Liver (tissue), 9 donors: ENCODE results near the gene RPAP2. TPM values are rescaled to one million over a fixed set of nuclear protein-coding genes. Genes with fewer than 3 reads are reported as not detected.

ENCODE experiments used
- DNase-seq: peaks from one replicate; pipeline ENCODE4 v3.0.0-alpha.2; 2017; ENCODE audit warnings: low spot score
- H3K27ac ChIP-seq, 2 donors: one replicate each; pipeline ENCODE4 v1.7.0; 2013; ENCODE audit warnings: inconsistent platforms in 2 of 2, low read length in 2 of 2, control low read depth in 1 of 2, low read depth in 1 of 2, mild to moderate bottlenecking in 1 of 2
- H3K27me3 ChIP-seq, 4 donors: one replicate each; pipeline versions ENCODE4 v1.6.1 to v1.7.0; 2013; ENCODE audit warnings: low read length in 3 of 4, inconsistent platforms in 1 of 4, mild to moderate bottlenecking in 1 of 4, moderate library complexity in 1 of 4; ENCODE audit not compliant: control insufficient read depth in 4 of 4, insufficient read depth in 4 of 4
- H3K36me3 ChIP-seq, 4 donors: one replicate each; pipeline versions ENCODE4 v1.6.1 to v1.7.0; 2013; ENCODE audit warnings: low read length in 3 of 4, mild to moderate bottlenecking in 3 of 4, low read depth in 1 of 4, moderate library complexity in 1 of 4; ENCODE audit not compliant: control insufficient read depth in 4 of 4, insufficient read depth in 3 of 4
- H3K4me1 ChIP-seq, 4 donors: one replicate each; pipeline versions ENCODE4 v1.6.1 to v1.7.0; 2013; ENCODE audit warnings: low read length in 3 of 4, mild to moderate bottlenecking in 3 of 4, moderate library complexity in 1 of 4; ENCODE audit not compliant: control insufficient read depth in 4 of 4, insufficient read depth in 4 of 4
- H3K4me3 ChIP-seq, 3 donors: one replicate each; pipeline versions ENCODE4 v1.6.1 to v1.7.0; 2013; ENCODE audit warnings: low read length in 3 of 3, control low read depth in 1 of 3, low read depth in 1 of 3, mild to moderate bottlenecking in 1 of 3
- H3K9ac ChIP-seq, 2 donors: one replicate each; pipeline ENCODE4 v1.7.0; 2013; ENCODE audit warnings: low read length in 2 of 2, mild to moderate bottlenecking in 2 of 2, moderate library complexity in 2 of 2, control low read depth in 1 of 2, low read depth in 1 of 2
- H3K9me3 ChIP-seq, 4 donors: one replicate each; pipeline versions ENCODE4 v1.6.1 to v1.7.0; 2013; ENCODE audit warnings: low read length in 3 of 4; ENCODE audit not compliant: control insufficient read depth in 4 of 4
- ATF3 ChIP-seq: IDR thresholded peaks from 2 replicates; pipeline ENCODE4 v1.6.1; 2016; ENCODE audit warnings: antibody characterized with exemption
- EGR1 ChIP-seq, 2 donors: IDR thresholded peaks; 2 replicates each; pipeline ENCODE4 v1.6.1; 2016 to 2018; ENCODE audit warnings: antibody characterized with exemption in 2 of 2, low read depth in 2 of 2
- FOXA1 ChIP-seq: IDR thresholded peaks from 2 replicates; pipeline ENCODE4 v1.6.1; 2016; ENCODE audit warnings: antibody characterized with exemption
- FOXA2 ChIP-seq: IDR thresholded peaks from 2 replicates; pipeline ENCODE4 v1.6.1; 2016; ENCODE audit warnings: antibody characterized with exemption
- GABPA ChIP-seq, 2 donors: IDR thresholded peaks in 1 of 2; conservative IDR thresholded peaks in 1 of 2; 2 replicates each; pipeline ENCODE4 v1.6.1; 2016; ENCODE audit warnings: antibody characterized with exemption in 2 of 2, mild to moderate bottlenecking in 1 of 2, moderate library complexity in 1 of 2
- HNF4G ChIP-seq: IDR thresholded peaks from 2 replicates; pipeline ENCODE4 v1.6.1; 2016; ENCODE audit warnings: antibody characterized with exemption
- JUND ChIP-seq, 2 donors: IDR thresholded peaks; 2 replicates each; pipeline ENCODE4 v1.6.1; 2016; ENCODE audit warnings: antibody characterized with exemption in 2 of 2
- MAX ChIP-seq: IDR thresholded peaks from 2 replicates; pipeline ENCODE4 v1.6.1; 2016; ENCODE audit warnings: antibody characterized with exemption
- NR2F2 ChIP-seq: IDR thresholded peaks from 2 replicates; pipeline ENCODE4 v1.6.1; 2016; ENCODE audit warnings: antibody characterized with exemption
- RAD21 ChIP-seq, 2 donors: IDR thresholded peaks; 2 replicates each; pipeline ENCODE4 v1.6.1; 2016; ENCODE audit warnings: antibody characterized with exemption in 2 of 2, mild to moderate bottlenecking in 2 of 2
- REST ChIP-seq: IDR thresholded peaks from 2 replicates; pipeline ENCODE4 v1.6.1; 2016; ENCODE audit warnings: antibody characterized with exemption, mild to moderate bottlenecking
- SP1 ChIP-seq: IDR thresholded peaks from 2 replicates; pipeline ENCODE4 v1.6.1; 2018; ENCODE audit warnings: antibody characterized with exemption, mild to moderate bottlenecking
- TAF1 ChIP-seq: conservative IDR thresholded peaks from 2 replicates; pipeline ENCODE4 v1.6.1; 2016; ENCODE audit warnings: antibody characterized with exemption, mild to moderate bottlenecking
- ZBTB33 ChIP-seq: IDR thresholded peaks from 2 replicates; pipeline ENCODE4 v1.6.1; 2016; ENCODE audit warnings: antibody characterized with exemption
- WGBS: extraction: QIAGEN DNeasy Blood & Tissue Kit; methylation state at CpG from one replicate; pipeline ENCODE4 v1.1.7; 2013; 5-methylcytosine and 5-hydroxymethylcytosine counted together
- polyA plus RNA-seq, 2 donors: library from polyadenylated mRNA; stranded (reverse) in 1 of 2; unstranded in 1 of 2; fragments of 200-250 nt in 1 of 2; fragments of >200 nt in 1 of 2; fragmentation: Nextera tagmentation in 1 of 2; extraction: Ambion mirVana in 1 of 2; gene quantifications; one replicate each; pipeline versions ENCODE4 v1.2.1 to v1.2.3, GENCODE V29; 2013 to 2015
- total RNA-seq, 2 donors: library from RNA; depleted of rRNA; stranded (reverse); fragments of >200 nt; gene quantifications; one replicate each; pipeline ENCODE4 v1.2.3, GENCODE V29; 2014
- donor health status: healthy.
- donor health status: healthy.
- donor health status: healthy.
- donor health status: healthy.
- donor health status: healthy.

RPAP2 gene
- total and polyA plus RNA-seq, 4 donors: 2.7 to 8.6 (median 4.4) TPM

- no peak overlapping the region for H3K9ac ChIP-seq
- no peak overlapping the region for H3K27ac ChIP-seq
- no peaks in the 10 kb centered on the region for H3K27me3 ChIP-seq
- H3K9me3 ChIP-seq: no peaks in the 10 kb centered on the region
- H3K4me1 ChIP-seq: peaks cover 0 to 1% (median 0%) of the 10 kb centered on the region in 4 donors
- WGBS: 38% methylated on average over 2 of the region's 2 CpGs
- H3K4me3 ChIP-seq: no peak overlapping the region
- no peak for DNase-seq
- TF ChIP-seq REST: no peak
- TF ChIP-seq EGR1 (IDR thresholded peaks at IDR 0.05; ENCODE audit: low read depth in 2 of 2): no peak
- no peak for TF ChIP-seq FOXA2
- TF ChIP-seq HNF4G: no peak
- no peaks in the 10 kb centered on the region for H3K36me3 ChIP-seq
Measured at GRCh38 chr1:92446546-92446945, 147.7 kb downstream of the RPAP2 start.

GRCh38 chr1:92447033-92447681 lies 148.3 kb downstream of the RPAP2 start:
- TF ChIP-seq TAF1 (no peak), HNF4G (no peak), MAX (no peak), FOXA1 (no peak), ZBTB33 (no peak), SP1 (no peak), JUND (IDR thresholded peaks at IDR 0.05) (no peak), RAD21 (IDR thresholded peaks at IDR 0.05) (no peak), NR2F2 (no peak), ATF3 (no peak), GABPA (IDR thresholded peaks at IDR 0.05 in 1 of 2, conservative IDR thresholded peaks at IDR 0.05 in 1 of 2) (no peak), REST (no peak)
- H3K27ac ChIP-seq: no peak overlapping the region
- no peaks in the 10 kb centered on the region for H3K9me3 ChIP-seq
- H3K4me3 ChIP-seq: no peak overlapping the region
- no peaks in the 10 kb centered on the region for H3K27me3 ChIP-seq
- no peak for DNase-seq
- 64% methylated on average over 3 of the region's 3 CpGs for WGBS
- H3K36me3 ChIP-seq: no peaks in the 10 kb centered on the region
- no peak overlapping the region for H3K9ac ChIP-seq
- H3K4me1 ChIP-seq: peaks cover 0 to 1% (median 0%) of the 10 kb centered on the region in 4 donors
